Measurements from ENCODE around the gene RNF103. TPM values are rescaled to one million over a fixed set of nuclear protein-coding genes. Genes with fewer than 3 reads are reported as not detected.

RNF103 gene
- total and polyA plus RNA-seq, 12 donors, result 13.7 to 37.7 (median 28.6) TPM

GRCh38 chr2:86615596-86615995 lies 8.1 kb downstream of the RNF103 start:
- H3K36me3 ChIP-seq (replicated peaks in 1 of 2), result peaks cover 0 to 11% of the 10 kb centered on the region in 2 donors
- H3K27me3 ChIP-seq, result no peaks in the 10 kb centered on the region
- TF ChIP-seq CTCF (IDR thresholded peaks at IDR 0.05), result no peak
- no peak for TF ChIP-seq POLR2A (IDR thresholded peaks at IDR 0.05)
- H3K9me3 ChIP-seq (replicated peaks in 1 of 3), result no peaks in the 10 kb centered on the region
- H3K27ac ChIP-seq, result no peak overlapping the region
- peaks cover 0 to 17% of the 10 kb centered on the region in 2 donors for H3K4me1 ChIP-seq (replicated peaks in 1 of 2)
- DNase-seq, result no peak
- no peak overlapping the region for H3K4me3 ChIP-seq
- intact Hi-C loops (cut with DNase I), result no loop called here

- Histone ChIP-seq H3K9me3 (replicated peaks in 1 of 3) (no peaks in the 10 kb centered on the region), H3K4me1 (replicated peaks in 1 of 2) (peaks cover 6 to 14% of the 10 kb centered on the region in 2 donors), H3K27me3 (no peaks in the 10 kb centered on the region), H3K4me3 (no peak overlapping the region), H3K36me3 (replicated peaks in 1 of 2) (peaks cover 0 to 23% of the 10 kb centered on the region in 2 donors), H3K27ac (no peak overlapping the region)
- TF ChIP-seq CTCF (IDR thresholded peaks at IDR 0.05) (no peak), POLR2A (IDR thresholded peaks at IDR 0.05) (no peak)
- intact Hi-C loops (cut with DNase I), result no loop called here
- WGBS, 4 donors, result 90 to 94% (median 91%) methylated on average over 4 of the region's 4 CpGs
- DNase-seq, result no peak
Measured at GRCh38 chr2:86613515-86613914, 10.2 kb downstream of the RNF103 start.

GRCh38 chr2:86610871-86611270 lies 12.8 kb downstream of the RNF103 start:
- intact Hi-C loops (cut with DNase I), result no loop called here
- peaks cover 0 to 20% of the 10 kb centered on the region in 2 donors for H3K36me3 ChIP-seq (replicated peaks in 1 of 2)
- DNase-seq, result no peak
- 95 to 100% (median 98%) methylated on average over 1 of the region's 1 CpG for WGBS, 4 donors
- H3K27me3 ChIP-seq, result no peaks in the 10 kb centered on the region
- no peak overlapping the region for H3K4me3 ChIP-seq
- no peak for TF ChIP-seq POLR2A (IDR thresholded peaks at IDR 0.05)
- TF ChIP-seq CTCF (IDR thresholded peaks at IDR 0.05), result no peak
- H3K9me3 ChIP-seq (replicated peaks in 1 of 3), result no peaks in the 10 kb centered on the region
- no peak overlapping the region for H3K27ac ChIP-seq
- peaks cover 6 to 7% of the 10 kb centered on the region in 2 donors for H3K4me1 ChIP-seq (replicated peaks in 1 of 2)

- intact Hi-C loops (cut with DNase I), result no loop called here
- Histone ChIP-seq H3K4me1 (replicated peaks in 1 of 2) (peaks cover 6 to 7% of the 10 kb centered on the region in 2 donors), H3K9me3 (replicated peaks in 1 of 3) (no peaks in the 10 kb centered on the region), H3K4me3 (no peak overlapping the region), H3K27me3 (no peaks in the 10 kb centered on the region), H3K27ac (no peak overlapping the region), H3K36me3 (replicated peaks in 1 of 2) (peaks cover 0 to 27% of the 10 kb centered on the region in 2 donors)
- 84 to 100% (median 91%) methylated on average over 2 of the region's 2 CpGs for WGBS, 4 donors
- no peak for DNase-seq
- TF ChIP-seq CTCF (IDR thresholded peaks at IDR 0.05), result no peak
- no peak for TF ChIP-seq POLR2A (IDR thresholded peaks at IDR 0.05)
Measured at GRCh38 chr2:86608832-86609410, 14.7 kb downstream of the RNF103 start.
